Stimulated activated CD4-positive, alpha-beta T cell treated with anti-CD3 and anti-CD28 coated beads, TNF-alpha, amount 100 ng/mL, for 4 hours (primary cell): ENCODE results near the gene CD52.
"Not testable (repeated sequence)": the region's sequence is repeated elsewhere in the genome, so short reads cannot be mapped to it uniquely, and the experiment has no call there.

Experiments
- DNase-seq, 3 experiments: peaks; one replicate each; pipeline ENCODE4 v3.0.0-alpha.2; 2020; ENCODE audit warnings: low read depth in 3 of 3

Gene CD52

GRCh38 chr1:26330276-26330675 is 12.5 kb downstream of the CD52 start:
- DNase-seq, result no peak

- not testable (repeated sequence) for DNase-seq
These were observed 15.6 kb downstream of the CD52 start for GRCh38 chr1:26333312-26333711.

GRCh38 chr1:26335774-26336476 is 18.2 kb downstream of the CD52 start:
- no peak for DNase-seq

GRCh38 chr1:26336477-26337205 is 18.9 kb downstream of the CD52 start:
- peak; percentile 81 to 83 (median 82) for DNase-seq

GRCh38 chr1:26337206-26337535 is 19.4 kb downstream of the CD52 start:
- DNase-seq, result no peak

- DNase-seq, result no peak
These were observed 19.9 kb downstream of the CD52 start for GRCh38 chr1:26337625-26338024.

GRCh38 chr1:26338670-26339069 is 20.9 kb downstream of the CD52 start:
- no peak for DNase-seq

GRCh38 chr1:26340047-26340481 is 22.3 kb downstream of the CD52 start:
- DNase-seq, result no peak

- no peak for DNase-seq
These were observed 26.6 kb downstream of the CD52 start for GRCh38 chr1:26344147-26344920.

- no peak for DNase-seq
These were observed 28.0 kb downstream of the CD52 start for GRCh38 chr1:26345718-26346117.

GRCh38 chr1:26346274-26347033 is 28.7 kb downstream of the CD52 start:
- DNase-seq, result no peak

- no peak for DNase-seq
These were observed 31.6 kb downstream of the CD52 start for GRCh38 chr1:26349188-26349876.

- no peak for DNase-seq
These were observed 32.1 kb downstream of the CD52 start for GRCh38 chr1:26349877-26350244.

- DNase-seq, result no peak
These were observed 32.6 kb downstream of the CD52 start for GRCh38 chr1:26350343-26350700.

- no peak for DNase-seq
These were observed 33.2 kb downstream of the CD52 start for GRCh38 chr1:26350701-26351589.

- no peak for DNase-seq
These were observed 34.0 kb downstream of the CD52 start for GRCh38 chr1:26351590-26352337.

- DNase-seq, result no peak
These were observed 34.6 kb downstream of the CD52 start for GRCh38 chr1:26352338-26352679.

GRCh38 chr1:26353210-26353859 is 35.6 kb downstream of the CD52 start:
- DNase-seq, result no peak
